Left lung (tissue), 10 donors: ENCODE results near the gene TMBIM6. TPM values are rescaled to one million over a fixed set of nuclear protein-coding genes. Genes with fewer than 3 reads are reported as not detected.

Source experiments
- ATAC-seq: fragments of 200-7000 bp; cut with Tn5 transposase; one replicate; pipeline ENCODE4 v1.9.1; 2020; ENCODE audit warnings: moderate library complexity
- DNase-seq, 4 donors: peaks; one replicate each; pipeline ENCODE4 v3.0.0-alpha.2; 2013 to 2020
- H3K27ac ChIP-seq, 2 donors: fragments of 200-600 bp; sonication (generic) in 1 of 2; one replicate each; pipeline versions ENCODE4 v1.5.0 to v1.8.0; 2020 to 2021
- H3K27me3 ChIP-seq, 2 donors: fragments of 200-600 bp; sonication (generic) in 1 of 2; one replicate each; pipeline versions ENCODE4 v1.5.0 to v1.8.0; 2020 to 2021
- H3K36me3 ChIP-seq, 2 donors: fragments of 200-600 bp; sonication (generic) in 1 of 2; one replicate each; pipeline versions ENCODE4 v1.5.0 to v1.8.0; 2020 to 2021
- H3K4me1 ChIP-seq, 2 donors: fragments of 200-600 bp; one replicate each; pipeline ENCODE4 v1.8.0; 2021
- H3K4me3 ChIP-seq, 2 donors: fragments of 200-600 bp; sonication (generic) in 1 of 2; one replicate each; pipeline versions ENCODE4 v1.5.0 to v1.8.0; 2020 to 2021; ENCODE audit warnings: mild to moderate bottlenecking in 1 of 2
- H3K9me3 ChIP-seq, 2 donors: fragments of 200-600 bp; sonication (generic) in 1 of 2; one replicate each; pipeline versions ENCODE4 v1.5.0 to v1.8.0; 2020 to 2021
- CTCF ChIP-seq, 2 donors: fragments of 200-600 bp; sonication (generic) in 1 of 2; IDR thresholded peaks; one replicate each; pipeline versions ENCODE4 v1.5.0 to v1.8.0; 2021; ENCODE audit warnings: antibody characterized with exemption in 2 of 2
- intact Hi-C, 2 donors: fragments of 100-400 bp; cut with DNase I; formaldehyde crosslinking; loops; one replicate each; pipeline versions ENCODE4 v1.11.2 to v1.14.2; 2022
- polyA plus RNA-seq, 6 donors: library from polyadenylated mRNA; unstranded; fragments of 120-200 nt; gene quantifications; one replicate each; pipeline ENCODE4 v1.2.1, GENCODE V29; 2013; ENCODE audit not compliant: insufficient read length in 6 of 6
- total RNA-seq, 2 donors: library from RNA; stranded (reverse); fragmentation: NEBNext Ultra II Directional; extraction: Animal tissue kit (Norgen Biotek cat#: 25700); gene quantifications; one replicate each; pipeline ENCODE4 v1.2.1, GENCODE V29; 2021
- donor health status: DM: no; HTN: yes; CAD: no.
- donor health status: DM: no; HTN: no; CAD: no.

TMBIM6 gene
- total and polyA plus RNA-seq, 8 donors = 422 to 876 (median 493) TPM

- TF ChIP-seq CTCF (IDR thresholded peaks at IDR 0.05) = no peak
- H3K36me3 ChIP-seq = peaks cover 0 to 84% of the 10 kb centered on the region in 2 donors
Observed at GRCh38 chr12:49793620-49794019, 52.3 kb downstream of the TMBIM6 start.

GRCh38 chr12:49794021-49794420 is 52.7 kb downstream of the TMBIM6 start:
- ATAC-seq (no peak), DNase-seq (no peak)
- Histone ChIP-seq H3K36me3 (peaks cover 0 to 88% of the 10 kb centered on the region in 2 donors), H3K4me3 (no peak overlapping the region), H3K4me1 (peaks cover 0 to 19% of the 10 kb centered on the region in 2 donors), H3K9me3 (no peaks in the 10 kb centered on the region), H3K27ac (no peak overlapping the region), H3K27me3 (no peaks in the 10 kb centered on the region)
- no peak for TF ChIP-seq CTCF (IDR thresholded peaks at IDR 0.05)
- intact Hi-C loops = no loop called here

More at GRCh38 chr12:49793620-49794019, 52.3 kb downstream of the TMBIM6 start:
- ATAC-seq (no peak), DNase-seq (no peak)
- no peak overlapping the region for H3K4me3 ChIP-seq
- no peaks in the 10 kb centered on the region for H3K9me3 ChIP-seq
- peaks cover 0 to 19% of the 10 kb centered on the region in 2 donors for H3K4me1 ChIP-seq
- H3K27me3 ChIP-seq = no peaks in the 10 kb centered on the region
- H3K27ac ChIP-seq = no peak overlapping the region
- intact Hi-C loops = no loop called here

- no peak for ATAC-seq
- peaks cover 0 to 19% of the 10 kb centered on the region in 2 donors for H3K4me1 ChIP-seq
- no peak overlapping the region for H3K4me3 ChIP-seq
- TF ChIP-seq CTCF (IDR thresholded peaks at IDR 0.05) = no peak
- H3K27ac ChIP-seq = no peak overlapping the region
- peaks cover 0 to 93% of the 10 kb centered on the region in 2 donors for H3K36me3 ChIP-seq
- intact Hi-C loops = no loop called here
- H3K9me3 ChIP-seq = no peaks in the 10 kb centered on the region
- DNase-seq = no peak
- H3K27me3 ChIP-seq = no peaks in the 10 kb centered on the region
Observed at GRCh38 chr12:49794811-49795653, 53.7 kb downstream of the TMBIM6 start.

- Histone ChIP-seq H3K4me1 (peaks cover 0 to 17% of the 10 kb centered on the region in 2 donors), H3K27ac (no peak overlapping the region), H3K4me3 (no peak overlapping the region), H3K27me3 (no peaks in the 10 kb centered on the region), H3K36me3 (peaks cover 0 to 98% of the 10 kb centered on the region in 2 donors), H3K9me3 (no peaks in the 10 kb centered on the region)
- DNase-seq = no peak
- ATAC-seq = no peak
- intact Hi-C loops = no loop called here
- no peak for TF ChIP-seq CTCF (IDR thresholded peaks at IDR 0.05)
Observed at GRCh38 chr12:49795654-49796105, 54.3 kb downstream of the TMBIM6 start.

DNA sequence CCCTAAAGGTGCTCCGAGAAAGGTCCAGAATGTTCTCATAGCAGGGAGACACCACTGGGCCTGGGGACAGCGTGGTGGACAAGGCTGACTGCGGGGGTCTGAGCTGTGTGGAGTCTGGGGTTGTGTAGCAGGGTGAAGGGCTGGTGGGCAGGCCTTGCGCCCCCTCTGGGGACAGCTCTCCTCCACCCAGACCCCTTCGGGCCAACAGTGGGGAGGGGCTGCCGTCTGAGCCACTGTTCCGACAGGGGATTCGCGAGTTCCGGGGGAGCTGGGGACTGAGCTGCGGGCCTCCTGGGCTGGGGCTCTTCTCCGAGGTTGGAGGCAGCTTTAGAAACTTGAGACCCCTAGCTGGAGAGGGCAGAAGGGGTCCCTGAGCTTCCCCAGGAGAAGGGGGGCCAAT is 54.8 kb downstream of the TMBIM6 start:
- no peak for DNase-seq
- Histone ChIP-seq H3K4me1 (peaks cover 0 to 15% of the 10 kb centered on the region in 2 donors), H3K9me3 (no peaks in the 10 kb centered on the region), H3K27ac (no peak overlapping the region), H3K36me3 (peaks cover 0 to 98% of the 10 kb centered on the region in 2 donors), H3K4me3 (no peak overlapping the region), H3K27me3 (no peaks in the 10 kb centered on the region)
- TF ChIP-seq CTCF (IDR thresholded peaks at IDR 0.05) = no peak
- intact Hi-C loops = no loop called here
- no peak for ATAC-seq
